PC-3 (cell line): ENCODE results near the gene ZBTB16. TPM values are rescaled to one million over a fixed set of nuclear protein-coding genes. Genes with fewer than 3 reads are reported as not detected.

ENCODE experiments used
- ATAC-seq: fragments of 200-7000 bp; cut with Tn5 transposase; 2 replicates; pipeline ENCODE4 v1.9.1; 2020; ENCODE audit warnings: mild to moderate bottlenecking, moderate library complexity
- BruUV-seq: library from RNA; stranded (reverse); fragments of 400-500 nt; replicated peaks from 2 replicates; lab custom pipeline; 2021; lab: Mats Ljungman, UMichigan
- CTCF ChIA-PET: fragments of 300-600 bp; sonication (Branson Sonifier 250); formaldehyde crosslinking; loops from one replicate; lab custom pipeline; 2022; ENCODE audit warnings: antibody characterized with exemption; lab: Charles Lee
- POLR2A ChIA-PET: fragments of 300-600 bp; sonication (Branson Sonifier 250); formaldehyde crosslinking; loops from one replicate; lab custom pipeline; 2022; ENCODE audit warnings: antibody characterized with exemption; ENCODE audit not compliant: unreplicated experiment; lab: Charles Lee
- DNase-seq: peaks from one replicate; pipeline ENCODE4 v3.0.0-alpha.2; 2015
- H2AFZ ChIP-seq: fragments of 300-600 bp; sonication (generic); 2 replicates; pipeline ENCODE4 v1.6.0; 2016; ENCODE audit warnings: antibody characterized with exemption, low read length
- H3F3A ChIP-seq: fragments of 300-600 bp; sonication (generic); one replicate; pipeline ENCODE4 v1.6.0; 2017; ENCODE audit warnings: antibody characterized with exemption, low read length, control low read depth, mild to moderate bottlenecking; ENCODE audit not compliant: unreplicated experiment
- H3K27ac ChIP-seq: fragments of 300-600 bp; sonication (generic); 2 replicates; pipeline ENCODE4 v1.5.1; 2016; ENCODE audit warnings: mild to moderate bottlenecking, low read length
- H3K27me3 ChIP-seq: fragments of 300-600 bp; sonication (generic); 2 replicates; pipeline ENCODE4 v1.6.1; 2016; ENCODE audit warnings: low read length, mixed read lengths
- H3K36me3 ChIP-seq: fragments of 300-600 bp; sonication (generic); 2 replicates; pipeline ENCODE4 v1.6.1; 2016; ENCODE audit warnings: low read depth, mixed run types, low read length, mixed read lengths
- H3K4me1 ChIP-seq: fragments of 300-600 bp; sonication (generic); 2 replicates; pipeline ENCODE4 v1.5.1; 2016; ENCODE audit warnings: low read length; ENCODE audit not compliant: insufficient read depth
- H3K4me2 ChIP-seq: fragments of 300-600 bp; sonication (generic); 2 replicates; pipeline ENCODE4 v1.6.0; 2016; ENCODE audit warnings: low read length
- H3K4me3 ChIP-seq: fragments of 300-600 bp; sonication (generic); 2 replicates; pipeline ENCODE4 v1.5.1; 2016; ENCODE audit warnings: mild to moderate bottlenecking, low read length, mixed read lengths
- H3K79me2 ChIP-seq: fragments of 300-600 bp; sonication (generic); 2 replicates; pipeline ENCODE4 v1.6.1; 2017; ENCODE audit warnings: low read length, mixed read lengths
- H3K9ac ChIP-seq: fragments of 300-600 bp; sonication (generic); 2 replicates; pipeline ENCODE4 v1.6.0; 2016; ENCODE audit warnings: mild to moderate bottlenecking, low read length
- H3K9me2 ChIP-seq: fragments of 300-600 bp; sonication (generic); replicated peaks from 2 replicates; pipeline ENCODE4 v1.6.1; 2016; ENCODE audit warnings: mixed run types, low read length, mixed read lengths
- H3K9me3 ChIP-seq: fragments of 300-600 bp; sonication (generic); 2 replicates; pipeline ENCODE4 v1.6.1; 2016; ENCODE audit warnings: low read length, mixed read lengths
- H4K20me1 ChIP-seq: fragments of 300-600 bp; sonication (generic); 2 replicates; pipeline ENCODE4 v1.6.1; 2016; ENCODE audit warnings: low read length, mixed read lengths
- EZH2 ChIP-seq: fragments of 300-600 bp; sonication (generic); IDR thresholded peaks from one replicate; pipeline ENCODE4 v1.6.1; 2017; ENCODE audit warnings: antibody characterized with exemption, mild to moderate bottlenecking, low read length; ENCODE audit not compliant: unreplicated experiment
- EZH2phosphoT487 ChIP-seq: fragments of 300-600 bp; sonication (generic); IDR thresholded peaks from 2 replicates; pipeline ENCODE4 v1.6.1; 2018; ENCODE audit warnings: mild to moderate bottlenecking, antibody characterized with exemption, low read length, borderline replicate concordance
- intact Hi-C: fragments of 100-400 bp; cut with micrococcal nuclease; formaldehyde crosslinking; loops from 2 replicates; pipeline ENCODE4 v1.9.0; 2023
- total RNA-seq: library from RNA; depleted of rRNA; stranded (reverse); fragments of >200 nt; gene quantifications from 2 replicates; pipeline ENCODE4 v1.2.3, GENCODE V29; 2014
- TF ChIP-seq, protein P1 (sequence below): fragments of 300-600 bp; sonication (generic); conservative IDR thresholded peaks from 2 replicates; pipeline ENCODE4 v1.5.1; 2017; ENCODE audit warnings: antibody characterized with exemption, low read depth, mild to moderate bottlenecking, low read length

Gene ZBTB16
- total RNA-seq, 1 experiment from 2014 or later, result not detected

- H3K9me2 ChIP-seq, result no peaks in the 10 kb centered on the region
- no TSS peak for BruUV-seq
- H4K20me1 ChIP-seq, result no peaks in the 10 kb centered on the region
- no peaks in the 10 kb centered on the region for H3K79me2 ChIP-seq
- H3K9ac ChIP-seq, result no peak overlapping the region
- H3F3A ChIP-seq, result no peaks in the 10 kb centered on the region
- H3K27ac ChIP-seq, result no peak overlapping the region
- H3K4me1 ChIP-seq, result no peaks in the 10 kb centered on the region
- TF ChIP-seq EZH2phosphoT487 (no peak), EZH2 (no peak)
- TF ChIP-seq, protein P1, sequence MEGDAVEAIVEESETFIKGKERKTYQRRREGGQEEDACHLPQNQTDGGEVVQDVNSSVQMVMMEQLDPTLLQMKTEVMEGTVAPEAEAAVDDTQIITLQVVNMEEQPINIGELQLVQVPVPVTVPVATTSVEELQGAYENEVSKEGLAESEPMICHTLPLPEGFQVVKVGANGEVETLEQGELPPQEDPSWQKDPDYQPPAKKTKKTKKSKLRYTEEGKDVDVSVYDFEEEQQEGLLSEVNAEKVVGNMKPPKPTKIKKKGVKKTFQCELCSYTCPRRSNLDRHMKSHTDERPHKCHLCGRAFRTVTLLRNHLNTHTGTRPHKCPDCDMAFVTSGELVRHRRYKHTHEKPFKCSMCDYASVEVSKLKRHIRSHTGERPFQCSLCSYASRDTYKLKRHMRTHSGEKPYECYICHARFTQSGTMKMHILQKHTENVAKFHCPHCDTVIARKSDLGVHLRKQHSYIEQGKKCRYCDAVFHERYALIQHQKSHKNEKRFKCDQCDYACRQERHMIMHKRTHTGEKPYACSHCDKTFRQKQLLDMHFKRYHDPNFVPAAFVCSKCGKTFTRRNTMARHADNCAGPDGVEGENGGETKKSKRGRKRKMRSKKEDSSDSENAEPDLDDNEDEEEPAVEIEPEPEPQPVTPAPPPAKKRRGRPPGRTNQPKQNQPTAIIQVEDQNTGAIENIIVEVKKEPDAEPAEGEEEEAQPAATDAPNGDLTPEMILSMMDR, result no peak
- peaks cover 91% of the 10 kb centered on the region for H3K27me3 ChIP-seq
- H3K4me2 ChIP-seq, result no peak overlapping the region
- ATAC-seq (no peak), DNase-seq (no peak)
- CTCF ChIA-PET, result no interaction called here
- H3K4me3 ChIP-seq, result no peak overlapping the region
- POLR2A ChIA-PET, result no interaction called here
- no peaks in the 10 kb centered on the region for H3K9me3 ChIP-seq
- no peaks in the 10 kb centered on the region for H3K36me3 ChIP-seq
- no peak overlapping the region for H2AFZ ChIP-seq
- intact Hi-C loops, result no loop called here
Observed at GRCh38 chr11:114151631-114152030, 92.1 kb downstream of the ZBTB16 start.

DNA sequence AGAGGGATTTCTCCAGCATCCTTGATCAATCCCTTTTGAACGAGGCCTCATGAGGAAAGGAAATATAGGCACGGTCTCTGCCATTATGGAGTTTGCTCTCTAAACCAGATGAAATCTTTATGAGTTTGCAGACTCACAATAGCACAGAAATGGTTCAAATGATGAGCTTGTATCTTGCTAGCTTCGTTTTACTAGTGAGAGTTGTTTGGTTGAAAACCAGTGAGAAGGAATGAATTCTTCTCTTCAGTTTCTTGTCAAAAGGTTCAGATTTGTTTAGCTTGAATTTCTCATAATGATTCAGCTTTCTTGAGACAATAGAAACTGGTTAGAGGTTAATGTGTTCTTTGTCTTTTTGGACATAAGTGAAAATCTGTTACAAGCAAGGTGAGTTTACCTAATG, 92.7 kb downstream of the ZBTB16 start:
- Histone ChIP-seq H3K27me3 (peaks cover 91% of the 10 kb centered on the region), H3K9me3 (no peaks in the 10 kb centered on the region), H3K4me2 (no peak overlapping the region), H3K4me3 (no peak overlapping the region), H3F3A (no peaks in the 10 kb centered on the region), H3K36me3 (no peaks in the 10 kb centered on the region), H3K4me1 (no peaks in the 10 kb centered on the region), H3K27ac (no peak overlapping the region), H3K9me2 (no peaks in the 10 kb centered on the region), H3K9ac (no peak overlapping the region), H3K79me2 (no peaks in the 10 kb centered on the region), H4K20me1 (no peaks in the 10 kb centered on the region), H2AFZ (no peak overlapping the region)
- intact Hi-C loops, result no loop called here
- DNase-seq (no peak), ATAC-seq (no peak)
- BruUV-seq, result no TSS peak
- CTCF ChIA-PET, result no interaction called here
- TF ChIP-seq EZH2 (no peak), EZH2phosphoT487 (no peak)
- TF ChIP-seq, protein P1, result no peak
- POLR2A ChIA-PET, result no interaction called here

GRCh38 chr11:114152785-114153184, 93.3 kb downstream of the ZBTB16 start:
- ATAC-seq, result no peak
- no TSS peak for BruUV-seq
- Histone ChIP-seq H3K9me2 (no peaks in the 10 kb centered on the region), H3K4me1 (no peaks in the 10 kb centered on the region), H3K36me3 (no peaks in the 10 kb centered on the region), H3K27me3 (peaks cover 91% of the 10 kb centered on the region), H2AFZ (no peak overlapping the region), H3K4me2 (no peak overlapping the region), H3K9ac (no peak overlapping the region), H3F3A (no peaks in the 10 kb centered on the region), H3K4me3 (no peak overlapping the region), H4K20me1 (no peaks in the 10 kb centered on the region), H3K79me2 (no peaks in the 10 kb centered on the region), H3K9me3 (no peaks in the 10 kb centered on the region), H3K27ac (no peak overlapping the region)
- intact Hi-C loops, result no loop called here
- CTCF ChIA-PET, result no interaction called here
- POLR2A ChIA-PET, result no interaction called here
- no peak for DNase-seq
- TF ChIP-seq, protein P1, result no peak
- TF ChIP-seq EZH2phosphoT487 (no peak), EZH2 (no peak)
